H9 (cell line): ENCODE results near the gene BSN. TPM values are rescaled to one million over a fixed set of nuclear protein-coding genes. Genes with fewer than 3 reads are reported as not detected.
"Not testable (repeated sequence)": the region's sequence is repeated elsewhere in the genome, so short reads cannot be mapped to it uniquely, and the experiment has no call there.

ENCODE experiments used
- DNase-seq: peaks from one replicate; pipeline ENCODE4 v3.0.0-alpha.2; 2017
- H2AFZ ChIP-seq: one replicate; pipeline ENCODE4 v1.6.1; 2013; ENCODE audit warnings: mild to moderate bottlenecking, low read length, control low read depth, moderate library complexity
- H2AK5ac ChIP-seq: 2 replicates; pipeline ENCODE4 v1.6.1; 2013; ENCODE audit warnings: low read length, control low read depth, mixed read lengths; ENCODE audit not compliant: insufficient read length
- H2BK120ac ChIP-seq: one replicate; pipeline ENCODE4 v1.6.1; 2013; ENCODE audit warnings: low read depth, mild to moderate bottlenecking, low read length, control low read depth, inconsistent platforms; ENCODE audit not compliant: poor library complexity, severe bottlenecking
- H2BK12ac ChIP-seq: 2 replicates; pipeline ENCODE4 v1.6.1; 2013; ENCODE audit warnings: low read length, control low read depth, mixed read lengths, low read depth; ENCODE audit not compliant: insufficient read length
- H2BK15ac ChIP-seq: 2 replicates; pipeline ENCODE4 v1.6.1; 2013; ENCODE audit warnings: low read depth, low read length, control low read depth
- H2BK20ac ChIP-seq: one replicate; pipeline ENCODE4 v1.6.1; 2013; ENCODE audit warnings: low read depth, mild to moderate bottlenecking, low read length, control low read depth, inconsistent platforms; ENCODE audit not compliant: poor library complexity, severe bottlenecking
- H2BK5ac ChIP-seq: 2 replicates; pipeline ENCODE4 v1.6.1; 2013; ENCODE audit warnings: low read length, control low read depth, mixed read lengths; ENCODE audit not compliant: insufficient read length
- H3K14ac ChIP-seq: 2 replicates; pipeline ENCODE4 v1.6.1; 2013; ENCODE audit warnings: low read length, control low read depth; ENCODE audit not compliant: insufficient read depth
- H3K18ac ChIP-seq: 2 replicates; pipeline ENCODE4 v1.6.1; 2013; ENCODE audit warnings: low read depth, mild to moderate bottlenecking, mixed read lengths, low read length, control low read depth; ENCODE audit not compliant: insufficient read length
- H3K23ac ChIP-seq: 2 replicates; pipeline ENCODE4 v1.6.1; 2013; ENCODE audit warnings: low read length, control low read depth, mixed read lengths, low read depth; ENCODE audit not compliant: insufficient read length
- H3K23me2 ChIP-seq: 2 replicates; pipeline ENCODE4 v1.6.1; 2013; ENCODE audit warnings: low read depth, mild to moderate bottlenecking, mixed read lengths, low read length, control low read depth; ENCODE audit not compliant: insufficient read length, poor library complexity, severe bottlenecking
- H3K27ac ChIP-seq: 2 replicates; pipeline ENCODE4 v1.5.1; 2013; ENCODE audit warnings: low read length, control low read depth, mixed read lengths, low read depth; ENCODE audit not compliant: insufficient read length
- H3K27me3 ChIP-seq: 2 replicates; pipeline ENCODE4 v1.6.1; 2013; ENCODE audit warnings: low read length, control low read depth, inconsistent platforms; ENCODE audit not compliant: insufficient read depth
- H3K4ac ChIP-seq: 2 replicates; pipeline ENCODE4 v1.6.1; 2013; ENCODE audit warnings: low read depth, mild to moderate bottlenecking, control low read depth, inconsistent platforms, low read length, moderate library complexity
- H3K4me1 ChIP-seq: 2 replicates; pipeline ENCODE4 v1.6.1; 2013; ENCODE audit warnings: low read length, control low read depth, inconsistent platforms; ENCODE audit not compliant: insufficient read depth
- H3K4me2 ChIP-seq: 2 replicates; pipeline ENCODE4 v1.6.1; 2013; ENCODE audit warnings: low read length, control low read depth, mixed read lengths; ENCODE audit not compliant: insufficient read length, insufficient read depth
- H3K56ac ChIP-seq: 2 replicates; pipeline ENCODE4 v1.6.1; 2013; ENCODE audit warnings: low read depth, mild to moderate bottlenecking, mixed read lengths, low read length, control low read depth; ENCODE audit not compliant: insufficient read length
- H3K79me1 ChIP-seq: 2 replicates; pipeline ENCODE4 v1.6.1; 2013; ENCODE audit warnings: low read depth, mild to moderate bottlenecking, moderate library complexity, low read length, control low read depth, inconsistent platforms; ENCODE audit not compliant: insufficient read depth, poor library complexity, severe bottlenecking
- H3K79me2 ChIP-seq: 2 replicates; pipeline ENCODE4 v1.6.1; 2013; ENCODE audit warnings: low read length, control low read depth, inconsistent platforms; ENCODE audit not compliant: insufficient read depth
- H3K9ac ChIP-seq: 2 replicates; pipeline ENCODE4 v1.6.1; 2013; ENCODE audit warnings: low read length, control low read depth, mixed read lengths; ENCODE audit not compliant: insufficient read length; ENCODE audit errors: extremely low read depth
- H3K9me3 ChIP-seq: one replicate; pipeline ENCODE4 v1.6.1; 2013; ENCODE audit warnings: low read depth, low read length, inconsistent platforms; ENCODE audit not compliant: control insufficient read depth
- H3T11ph ChIP-seq: one replicate; pipeline ENCODE4 v1.6.1; 2013; ENCODE audit warnings: mild to moderate bottlenecking, low read length, control low read depth, inconsistent platforms
- H4K20me1 ChIP-seq: one replicate; pipeline ENCODE4 v1.6.1; 2013; ENCODE audit not compliant: control insufficient read depth, insufficient read length, insufficient read depth
- H4K5ac ChIP-seq: 2 replicates; pipeline ENCODE4 v1.6.1; 2013; ENCODE audit warnings: low read depth, mild to moderate bottlenecking, mixed read lengths, low read length, control low read depth; ENCODE audit not compliant: insufficient read length
- H4K8ac ChIP-seq: replicated peaks from 2 replicates; pipeline ENCODE4 v1.6.1; 2013; ENCODE audit warnings: low read length, control low read depth, mixed read lengths, low read depth; ENCODE audit not compliant: insufficient read length
- H4K91ac ChIP-seq: 2 replicates; pipeline ENCODE4 v1.6.1; 2013; ENCODE audit warnings: low read depth, mild to moderate bottlenecking, moderate library complexity, mixed read lengths, low read length, control low read depth; ENCODE audit not compliant: insufficient read length
- H3K27ac Mint-ChIP-seq, 3 experiments: 2 replicates in 2 of 3; 3 replicates in 1 of 3; pipeline ENCODE4 v1.8.0; 2020 to 2021; ENCODE audit warnings: mixed read lengths in 3 of 3, mild to moderate bottlenecking in 1 of 3, moderate library complexity in 1 of 3
- H3K27me3 Mint-ChIP-seq: 2 replicates; pipeline ENCODE4 v1.8.0; 2021; ENCODE audit warnings: low read depth, mild to moderate bottlenecking, moderate library complexity, mixed read lengths
- H3K36me3 Mint-ChIP-seq, 3 experiments: 2 replicates in 2 of 3; 3 replicates in 1 of 3; pipeline ENCODE4 v1.8.0; 2020 to 2021; ENCODE audit warnings: low read depth in 3 of 3, mixed read lengths in 3 of 3; ENCODE audit not compliant: insufficient read depth in 1 of 3
- H3K4me1 Mint-ChIP-seq, 2 experiments: 2 replicates each; pipeline ENCODE4 v1.8.0; 2020; ENCODE audit warnings: mixed read lengths in 2 of 2
- H3K4me3 Mint-ChIP-seq, 2 experiments: 2 replicates in 1 of 2; 3 replicates in 1 of 2; pipeline ENCODE4 v1.8.0; 2020 to 2021; ENCODE audit warnings: mild to moderate bottlenecking in 2 of 2, mixed read lengths in 2 of 2, moderate library complexity in 1 of 2
- H3K9me3 Mint-ChIP-seq, 2 experiments: 2 replicates in 1 of 2; 3 replicates in 1 of 2; pipeline ENCODE4 v1.8.0; 2020; ENCODE audit warnings: mild to moderate bottlenecking in 2 of 2, mixed read lengths in 2 of 2, moderate library complexity in 1 of 2
- WGBS: extraction: QIAGEN DNeasy Blood & Tissue Kit; methylation state at CpG from one replicate; pipeline ENCODE4 v1.1.7; 2013; ENCODE audit warnings: missing lambda C conversion rate, low lambda C conversion rate, mixed read lengths; ENCODE audit not compliant: insufficient read length; ENCODE audit errors: extremely low coverage; 5-methylcytosine and 5-hydroxymethylcytosine counted together
- total RNA-seq: library from RNA; stranded (reverse); gene quantifications from 2 replicates; pipeline ENCODE4 v1.2.1, GENCODE V29; 2021

Gene BSN
- total RNA-seq, 1 experiment from 2014 or later: 2.4 TPM

GRCh38 chr3:49694409-49695070 is 140.3 kb downstream of the BSN start:
- H3K18ac ChIP-seq, H3K79me1 ChIP-seq, H3K9me3 Mint-ChIP-seq, H3K27me3 Mint-ChIP-seq, H3K23me2 ChIP-seq, H4K5ac ChIP-seq, H3K14ac ChIP-seq, H2AK5ac ChIP-seq, H3K23ac ChIP-seq, H2BK120ac ChIP-seq, H3K9ac ChIP-seq, H3K56ac ChIP-seq, H3K79me2 ChIP-seq, H3K4me3 Mint-ChIP-seq, H4K20me1 ChIP-seq, DNase-seq, H3K36me3 Mint-ChIP-seq, H3K4me1 ChIP-seq, H3K27me3 ChIP-seq, H2AFZ ChIP-seq, H4K91ac ChIP-seq, H4K8ac ChIP-seq, H2BK20ac ChIP-seq, H2BK12ac ChIP-seq, H2BK5ac ChIP-seq, H3K4ac ChIP-seq, H3K4me2 ChIP-seq, H3K9me3 ChIP-seq, H3K27ac ChIP-seq, H2BK15ac ChIP-seq, H3K4me1 Mint-ChIP-seq, H3T11ph ChIP-seq: not testable (repeated sequence)
- H3K27ac Mint-ChIP-seq: peak overlapping the region in 1 of 3 experiments; percentile 52; a peak in 1 of 7 replicates
- no CpG with 5 or more reads among the region's 6 CpGs for WGBS

GRCh38 chr3:49695350-49696015 is 141.2 kb downstream of the BSN start:
- not testable (repeated sequence) for H3K36me3 Mint-ChIP-seq, H3K4me2 ChIP-seq, H3K9me3 ChIP-seq, H4K5ac ChIP-seq, H3T11ph ChIP-seq, H3K4me1 ChIP-seq, H2BK15ac ChIP-seq, H2BK20ac ChIP-seq, H3K79me2 ChIP-seq, H3K14ac ChIP-seq, H4K8ac ChIP-seq, H4K91ac ChIP-seq, H3K27me3 ChIP-seq, DNase-seq, H3K9ac ChIP-seq, H3K4ac ChIP-seq, H2AFZ ChIP-seq, H2BK120ac ChIP-seq, H2BK12ac ChIP-seq, H3K27ac Mint-ChIP-seq, H3K79me1 ChIP-seq, H3K56ac ChIP-seq, H4K20me1 ChIP-seq, H3K27me3 Mint-ChIP-seq, H3K27ac ChIP-seq, H3K4me1 Mint-ChIP-seq, H2AK5ac ChIP-seq, H3K23me2 ChIP-seq, H2BK5ac ChIP-seq, H3K9me3 Mint-ChIP-seq, H3K23ac ChIP-seq, H3K4me3 Mint-ChIP-seq, H3K18ac ChIP-seq
- no CpG with 5 or more reads among the region's 4 CpGs for WGBS
